ENCODE measurements around the gene TMCC1.

DNA sequence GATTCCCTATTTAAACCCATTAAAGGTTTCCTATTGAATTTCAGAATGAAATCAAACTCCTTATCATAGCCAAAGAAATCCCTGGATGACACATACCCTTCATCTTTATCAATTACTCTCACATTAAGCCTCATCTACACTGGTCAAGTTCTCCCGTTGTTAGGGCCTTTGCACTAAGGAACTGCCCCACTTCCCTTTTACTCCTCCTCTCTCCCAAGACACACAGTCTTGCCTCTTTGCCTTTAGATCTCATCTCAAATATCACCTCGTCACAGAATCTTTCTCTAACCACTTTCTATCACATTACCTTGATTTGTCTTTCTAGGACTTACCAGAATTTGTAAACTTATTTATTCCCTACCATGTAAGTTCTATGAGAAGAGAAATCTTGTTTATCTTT, 117.6 kb downstream of the TMCC1 start:
- no peak for TF ChIP-seq EZH2 (IDR thresholded peaks at IDR 0.05; ENCODE audit: low read length, unreplicated experiment)
- TF ChIP-seq EZH2phosphoT487 (IDR thresholded peaks at IDR 0.05; ENCODE audit: borderline replicate concordance, low read length): no peak
- TF ChIP-seq, protein P1, sequence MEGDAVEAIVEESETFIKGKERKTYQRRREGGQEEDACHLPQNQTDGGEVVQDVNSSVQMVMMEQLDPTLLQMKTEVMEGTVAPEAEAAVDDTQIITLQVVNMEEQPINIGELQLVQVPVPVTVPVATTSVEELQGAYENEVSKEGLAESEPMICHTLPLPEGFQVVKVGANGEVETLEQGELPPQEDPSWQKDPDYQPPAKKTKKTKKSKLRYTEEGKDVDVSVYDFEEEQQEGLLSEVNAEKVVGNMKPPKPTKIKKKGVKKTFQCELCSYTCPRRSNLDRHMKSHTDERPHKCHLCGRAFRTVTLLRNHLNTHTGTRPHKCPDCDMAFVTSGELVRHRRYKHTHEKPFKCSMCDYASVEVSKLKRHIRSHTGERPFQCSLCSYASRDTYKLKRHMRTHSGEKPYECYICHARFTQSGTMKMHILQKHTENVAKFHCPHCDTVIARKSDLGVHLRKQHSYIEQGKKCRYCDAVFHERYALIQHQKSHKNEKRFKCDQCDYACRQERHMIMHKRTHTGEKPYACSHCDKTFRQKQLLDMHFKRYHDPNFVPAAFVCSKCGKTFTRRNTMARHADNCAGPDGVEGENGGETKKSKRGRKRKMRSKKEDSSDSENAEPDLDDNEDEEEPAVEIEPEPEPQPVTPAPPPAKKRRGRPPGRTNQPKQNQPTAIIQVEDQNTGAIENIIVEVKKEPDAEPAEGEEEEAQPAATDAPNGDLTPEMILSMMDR (conservative IDR thresholded peaks at IDR 0.05; ENCODE audit: low read depth, low read length): no peak
